CD4-positive, alpha-beta memory T cell (primary cell): ENCODE results near the gene IZUMO2. TPM values are rescaled to one million over a fixed set of nuclear protein-coding genes. Genes with fewer than 3 reads are reported as not detected.
"Not testable (repeated sequence)": the region's sequence is repeated elsewhere in the genome, so short reads cannot be mapped to it uniquely, and the experiment has no call there.

Experiments
- CTCF ChIA-PET: fragments of 350-600 bp; sonication (Branson Sonifier 250); formaldehyde crosslinking; loops from one replicate; lab custom pipeline; 2021; ENCODE audit warnings: inconsistent platforms; ENCODE audit not compliant: partially characterized antibody; lab: Charles Lee
- POLR2A ChIA-PET: fragments of 350-600 bp; sonication (Branson Sonifier 250); formaldehyde crosslinking; loops from one replicate; lab custom pipeline; 2021; ENCODE audit not compliant: partially characterized antibody; lab: Charles Lee
- DNase-seq, 5 donors: peaks; one replicate each; pipeline versions ENCODE4 v3.0.0 to v3.0.0-alpha.2; 2020 to 2022; ENCODE audit warnings: mixed read lengths in 1 of 5
- H3K27ac ChIP-seq: one replicate; pipeline ENCODE4 v1.7.0; 2013; ENCODE audit warnings: low read depth, low read length
- H3K27me3 ChIP-seq: 2 replicates; pipeline ENCODE4 v1.7.0; 2013; ENCODE audit warnings: mild to moderate bottlenecking, low read length, moderate library complexity; ENCODE audit not compliant: insufficient read depth
- H3K36me3 ChIP-seq: 2 replicates; pipeline ENCODE4 v1.7.0; 2013; ENCODE audit warnings: mild to moderate bottlenecking, low read length, moderate library complexity; ENCODE audit not compliant: insufficient read depth
- H3K4me1 ChIP-seq: 2 replicates; pipeline ENCODE4 v1.7.0; 2013; ENCODE audit warnings: mild to moderate bottlenecking, low read length, moderate library complexity; ENCODE audit not compliant: insufficient read depth
- H3K4me3 ChIP-seq, 2 donors: one replicate each; pipeline ENCODE4 v1.7.0; 2013; ENCODE audit warnings: low read length in 2 of 2, mild to moderate bottlenecking in 1 of 2
- H3K9me3 ChIP-seq, 2 donors: one replicate each; pipeline ENCODE4 v1.7.0; 2013; ENCODE audit warnings: low read length in 2 of 2, control low read depth in 1 of 2; ENCODE audit not compliant: control insufficient read depth in 1 of 2
- H3K27ac Mint-ChIP-seq, 7 donors: one replicate each; pipeline ENCODE4 v1.8.0; 2020 to 2021; ENCODE audit warnings: mixed read lengths in 7 of 7, mild to moderate bottlenecking in 6 of 7, inconsistent platforms in 3 of 7, moderate library complexity in 3 of 7
- H3K27me3 Mint-ChIP-seq, 2 donors: one replicate each; pipeline ENCODE4 v1.8.0; 2020 to 2021; ENCODE audit warnings: mixed read lengths in 2 of 2
- H3K36me3 Mint-ChIP-seq, 2 donors: one replicate each; pipeline ENCODE4 v1.8.0; 2020 to 2021; ENCODE audit warnings: mixed read lengths in 2 of 2, inconsistent platforms in 1 of 2, mild to moderate bottlenecking in 1 of 2
- H3K4me1 Mint-ChIP-seq, 4 donors: one replicate each; pipeline ENCODE4 v1.8.0; 2020 to 2021; ENCODE audit warnings: mixed read lengths in 4 of 4, mild to moderate bottlenecking in 1 of 4
- H3K4me3 Mint-ChIP-seq, 8 donors: one replicate each; pipeline ENCODE4 v1.8.0; 2020 to 2021; ENCODE audit warnings: mixed read lengths in 8 of 8, mild to moderate bottlenecking in 7 of 8, moderate library complexity in 6 of 8, inconsistent platforms in 3 of 8
- H3K9me3 Mint-ChIP-seq, 8 donors: one replicate each; pipeline ENCODE4 v1.8.0; 2020 to 2021; ENCODE audit warnings: mixed read lengths in 8 of 8, mild to moderate bottlenecking in 5 of 8, inconsistent platforms in 3 of 8, moderate library complexity in 1 of 8
- intact Hi-C: fragments of 100-400 bp; cut with micrococcal nuclease; formaldehyde crosslinking; loops from one replicate; pipeline ENCODE4 v1.15.1; 2023
- polyA plus RNA-seq, 2 donors: library from polyadenylated mRNA; unstranded; fragments of 300-500 nt; fragmentation: Illumina TruSeq; gene quantifications; one replicate each; pipeline ENCODE4 v1.2.3, GENCODE V29; 2021
- total RNA-seq, 2 experiments: library from RNA; stranded (reverse); gene quantifications; one replicate each; pipeline ENCODE4 v1.2.3, GENCODE V29; 2021

Gene IZUMO2
- total and polyA plus RNA-seq, 4 experiments from 2014 or later = not detected

DNA sequence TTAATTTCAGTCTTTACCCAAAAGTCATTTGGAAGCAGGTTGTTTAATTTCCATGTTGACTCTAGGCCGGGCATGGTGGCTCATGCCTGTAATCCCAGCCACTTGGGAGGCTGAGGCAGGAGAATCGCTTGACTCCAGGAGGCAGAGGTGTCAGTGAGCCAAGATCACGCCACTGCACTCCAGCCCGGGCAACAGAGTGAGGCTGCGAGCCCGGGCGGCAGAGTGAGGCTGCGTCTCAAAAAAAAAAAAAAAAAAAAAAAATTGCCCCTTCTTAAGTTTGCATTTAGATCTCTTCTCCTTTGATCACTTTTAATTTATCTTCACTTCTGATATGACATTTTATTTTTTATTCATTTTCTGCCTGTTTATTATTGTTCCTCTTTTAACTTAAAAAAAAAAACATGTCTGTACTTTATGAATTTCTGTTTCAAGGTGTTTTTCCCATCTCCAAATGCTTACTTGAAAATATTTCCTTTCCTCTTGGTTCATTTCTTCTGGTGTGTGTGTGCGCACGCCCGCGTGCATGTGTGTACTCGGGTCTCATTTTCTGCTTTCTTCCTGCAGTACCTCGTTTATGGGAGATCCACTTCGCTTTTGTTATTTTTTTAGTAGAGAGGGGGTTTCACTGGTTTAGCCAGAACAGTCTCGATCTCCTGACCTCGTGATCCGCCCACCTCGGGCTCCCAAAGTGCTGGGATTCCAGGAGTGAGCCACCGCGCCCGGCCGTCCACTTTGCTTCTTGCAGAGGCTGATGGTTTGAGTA, 26.3 kb downstream of the IZUMO2 start:
- H3K36me3 Mint-ChIP-seq, intact Hi-C loops: not testable (repeated sequence)

DNA sequence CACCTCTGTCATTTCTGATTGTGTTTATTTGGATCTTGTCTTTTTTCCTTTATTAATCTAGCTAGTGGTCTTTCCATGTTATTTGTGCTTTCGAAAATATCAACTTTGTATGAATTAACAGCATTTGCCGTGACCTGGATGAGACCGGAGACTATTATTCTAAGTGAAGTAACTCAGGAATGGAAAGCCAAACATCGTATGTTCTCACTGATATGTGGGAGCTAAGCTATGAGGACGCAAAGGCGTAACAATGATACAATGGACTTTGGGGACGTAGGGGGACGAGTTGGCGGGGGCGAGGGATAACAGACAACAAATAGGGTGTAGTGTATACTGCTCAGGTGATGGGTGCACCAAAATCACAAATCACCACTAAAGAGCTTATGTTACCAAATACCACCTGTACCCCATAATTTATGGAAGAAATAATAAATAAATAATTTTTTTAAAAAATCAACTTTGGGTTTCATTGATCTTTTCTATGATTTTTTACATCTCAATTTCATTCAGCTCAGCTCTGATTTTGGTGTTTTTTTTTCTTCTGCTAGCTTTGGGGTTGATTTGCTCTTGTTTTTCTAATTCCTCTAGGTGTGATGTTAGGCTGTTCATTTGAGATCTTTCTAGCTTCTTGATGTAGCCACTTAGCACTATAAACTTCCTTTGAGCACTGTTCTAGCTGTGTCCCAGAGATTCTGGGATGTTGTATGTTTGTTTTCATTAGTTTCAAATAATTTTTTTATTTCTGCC, 27.1 kb downstream of the IZUMO2 start:
- H3K4me1 Mint-ChIP-seq, H3K27ac Mint-ChIP-seq, H3K4me1 ChIP-seq, H3K9me3 Mint-ChIP-seq, H3K27ac ChIP-seq, intact Hi-C loops, H3K4me3 ChIP-seq, H3K36me3 Mint-ChIP-seq, H3K27me3 Mint-ChIP-seq, H3K4me3 Mint-ChIP-seq, DNase-seq, H3K9me3 ChIP-seq, H3K36me3 ChIP-seq: not testable (repeated sequence)
- H3K27me3 ChIP-seq = peaks cover 14% of the 10 kb centered on the region
- ChIA-PET POLR2A (interaction anchor here (0.6 kb wide), 1 partner anchor 373 kb away, joined by 3 read pairs; no protein-coding TSS in a partner anchor), CTCF (interaction anchor here (0.9 to 1.6 kb wide), 8 partner anchors 10 to 198 kb away, joined by 3 to 16 read pairs (median 4); no protein-coding TSS in a partner anchor)

More for the DNA sequence above, 26.3 kb downstream of the IZUMO2 start:
- H3K9me3 Mint-ChIP-seq, H3K9me3 ChIP-seq, H3K27me3 Mint-ChIP-seq, H3K4me3 Mint-ChIP-seq, H3K36me3 ChIP-seq, H3K27ac Mint-ChIP-seq, H3K27ac ChIP-seq, H3K4me1 ChIP-seq, H3K4me1 Mint-ChIP-seq, H3K4me3 ChIP-seq, POLR2A ChIA-PET: not testable (repeated sequence)
- peak in 3 of 5 donors; percentile 10 to 43 (median 28) for DNase-seq
- H3K27me3 ChIP-seq = peaks cover 14% of the 10 kb centered on the region
- CTCF ChIA-PET = interaction anchor here (0.9 to 1.6 kb wide), 7 partner anchors 9 to 199 kb away, joined by 3 to 16 read pairs (median 5); no protein-coding TSS in a partner anchor

DNA sequence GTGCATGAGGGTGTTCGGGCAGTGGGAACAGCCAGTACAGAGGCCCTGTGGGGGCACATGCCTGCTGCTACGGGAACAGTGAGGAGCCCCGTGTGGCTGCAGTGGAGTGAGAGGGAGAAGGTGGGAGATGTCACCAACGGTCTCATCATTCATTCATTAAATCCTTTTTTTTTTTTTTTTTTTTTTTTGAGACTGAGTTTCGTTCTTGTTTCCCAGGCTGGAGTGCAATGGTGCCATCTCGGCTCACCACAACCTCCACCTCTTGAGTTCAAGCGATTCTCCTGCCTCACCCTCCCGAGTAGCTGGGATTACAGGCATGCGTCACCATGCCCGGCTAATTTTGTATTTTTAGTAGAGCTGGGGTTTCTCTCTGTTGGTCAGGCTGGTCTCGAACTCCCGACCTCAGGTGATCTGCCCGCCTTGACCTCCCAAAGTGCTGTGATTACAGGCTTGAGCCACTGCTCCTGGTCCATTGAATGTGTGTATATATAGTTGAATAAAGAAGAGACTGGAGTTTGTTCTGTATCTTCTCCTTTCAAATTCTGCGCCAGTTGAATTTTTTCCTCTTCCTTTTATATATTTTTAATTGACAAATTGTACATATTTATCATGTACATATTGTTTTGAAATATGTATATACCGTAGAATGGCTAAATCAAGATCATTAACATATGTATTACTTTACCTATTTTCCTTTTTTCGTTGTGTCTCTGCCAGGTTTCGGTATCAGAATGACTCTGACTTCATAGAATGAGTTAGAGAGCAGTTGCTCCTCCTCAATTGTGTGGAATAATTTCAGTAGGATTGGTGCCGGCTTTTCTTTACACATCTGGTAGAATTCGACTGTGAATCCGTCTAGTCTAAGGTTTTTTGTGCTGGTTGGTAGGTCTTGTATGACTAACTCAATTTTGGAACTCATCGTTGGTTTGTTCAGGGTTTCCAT, 28.0 kb downstream of the IZUMO2 start:
- H3K27ac ChIP-seq, H3K4me3 ChIP-seq, H3K36me3 ChIP-seq, intact Hi-C loops, DNase-seq, H3K9me3 ChIP-seq, POLR2A ChIA-PET, H3K36me3 Mint-ChIP-seq, H3K27ac Mint-ChIP-seq, H3K4me3 Mint-ChIP-seq, H3K4me1 Mint-ChIP-seq, H3K4me1 ChIP-seq, H3K27me3 Mint-ChIP-seq, H3K9me3 Mint-ChIP-seq: not testable (repeated sequence)
- CTCF ChIA-PET = interaction anchor here (1.1 to 1.6 kb wide), 4 partner anchors 12 to 88 kb away, joined by 3 to 16 read pairs (median 10); no protein-coding TSS in a partner anchor
- peaks cover 14% of the 10 kb centered on the region for H3K27me3 ChIP-seq

DNA sequence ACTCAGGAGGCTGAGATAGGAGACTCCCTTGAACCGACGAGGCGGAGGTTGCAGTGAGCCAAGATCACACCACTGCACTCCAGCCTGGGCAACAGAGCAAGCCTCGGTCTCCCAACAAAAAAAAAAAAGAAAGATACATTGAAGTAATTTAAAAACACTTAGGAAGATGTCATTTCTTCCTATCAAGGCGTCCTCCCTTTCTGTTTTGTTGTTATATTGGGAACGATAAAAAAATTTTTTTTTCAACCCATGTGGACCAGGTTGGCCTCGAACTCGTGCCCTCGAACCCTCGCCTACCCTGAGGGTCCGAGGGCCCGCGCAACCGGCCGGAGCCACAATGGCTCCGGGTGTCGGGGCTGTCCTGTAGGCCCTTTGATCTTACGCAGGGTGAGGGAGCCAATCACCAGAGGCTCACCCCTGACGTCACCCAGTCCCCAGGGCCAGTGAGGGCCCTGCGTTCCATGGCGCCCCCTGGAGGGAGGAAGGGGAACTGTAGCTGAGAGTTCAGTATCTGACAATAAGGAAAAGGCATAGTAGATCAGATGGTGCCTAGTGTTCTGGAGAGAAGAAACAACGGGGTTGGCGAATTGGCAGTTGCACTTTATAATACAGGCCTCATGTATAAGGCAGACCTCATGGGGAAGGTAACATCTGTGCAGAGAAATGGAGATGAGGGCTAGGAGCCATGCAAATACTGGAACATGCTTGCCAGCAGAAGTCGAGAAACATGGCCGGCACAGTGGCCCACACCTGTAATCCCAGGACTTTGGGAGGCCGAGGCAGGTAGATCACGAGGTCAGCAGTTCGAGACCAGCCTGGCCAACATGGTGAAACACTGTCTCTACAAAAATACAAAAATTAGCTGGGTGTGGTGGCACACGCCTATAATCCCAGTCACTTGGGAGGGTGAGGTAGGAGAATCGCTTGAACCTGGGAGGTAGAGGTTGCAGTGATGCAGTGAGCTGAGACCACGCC, 29.3 kb downstream of the IZUMO2 start:
- H3K4me1 ChIP-seq, H3K36me3 ChIP-seq, POLR2A ChIA-PET, intact Hi-C loops, H3K36me3 Mint-ChIP-seq, H3K9me3 Mint-ChIP-seq, H3K27ac Mint-ChIP-seq, CTCF ChIA-PET, DNase-seq, H3K4me3 Mint-ChIP-seq, H3K27me3 Mint-ChIP-seq, H3K27ac ChIP-seq, H3K4me1 Mint-ChIP-seq, H3K4me3 ChIP-seq, H3K9me3 ChIP-seq: not testable (repeated sequence)
- peaks cover 14% of the 10 kb centered on the region for H3K27me3 ChIP-seq

DNA sequence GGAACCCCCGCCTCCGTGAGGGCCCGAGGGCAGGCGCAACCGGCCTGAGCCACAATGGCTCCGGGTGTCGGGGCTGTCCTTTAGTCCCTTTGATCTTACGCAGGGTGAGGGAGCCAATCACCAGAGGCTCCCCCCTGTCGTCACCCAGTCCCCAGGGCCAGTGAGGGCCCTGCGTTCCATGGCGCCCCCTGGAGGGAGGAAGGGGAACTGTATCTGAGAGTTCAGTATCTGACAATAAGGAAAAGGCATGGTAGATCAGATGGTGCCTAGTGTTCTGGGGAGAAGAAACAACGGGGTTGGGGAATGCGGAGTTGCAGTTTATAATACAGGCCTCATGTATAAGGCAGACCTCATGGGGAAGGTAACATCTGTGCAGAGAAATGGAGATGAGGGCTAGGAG, 59.1 kb downstream of the IZUMO2 start:
- CTCF ChIA-PET, POLR2A ChIA-PET, H3K36me3 Mint-ChIP-seq, DNase-seq, H3K9me3 Mint-ChIP-seq, H3K9me3 ChIP-seq, H3K4me1 Mint-ChIP-seq, H3K36me3 ChIP-seq, H3K27ac ChIP-seq, H3K4me1 ChIP-seq, intact Hi-C loops, H3K27me3 Mint-ChIP-seq, H3K4me3 ChIP-seq, H3K4me3 Mint-ChIP-seq, H3K27ac Mint-ChIP-seq, H3K27me3 ChIP-seq: not testable (repeated sequence)

DNA sequence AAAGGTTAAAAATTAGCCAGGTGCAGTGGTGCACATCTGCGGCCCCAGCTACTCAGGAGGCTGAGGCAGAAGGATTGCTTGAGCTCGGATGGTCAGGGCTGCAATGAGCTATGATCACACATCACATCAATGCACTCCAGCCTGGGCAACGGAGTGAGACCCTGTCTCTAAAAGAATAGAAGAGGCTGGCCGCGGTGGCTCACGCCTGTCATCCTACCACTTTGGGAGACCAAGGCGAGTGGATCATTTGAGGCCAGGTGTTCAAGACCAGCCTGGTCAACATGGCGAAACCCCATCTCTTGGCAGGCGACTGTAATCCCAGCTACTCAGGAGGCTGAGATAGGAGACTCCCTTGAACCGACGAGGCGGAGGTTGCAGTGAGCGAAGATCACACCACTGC, 59.7 kb downstream of the IZUMO2 start:
- H3K27ac Mint-ChIP-seq, H3K4me1 Mint-ChIP-seq, H3K27me3 ChIP-seq, H3K27ac ChIP-seq, POLR2A ChIA-PET, H3K9me3 Mint-ChIP-seq, H3K36me3 ChIP-seq, CTCF ChIA-PET, H3K36me3 Mint-ChIP-seq, H3K27me3 Mint-ChIP-seq, intact Hi-C loops, H3K4me3 Mint-ChIP-seq, H3K4me3 ChIP-seq, H3K4me1 ChIP-seq, DNase-seq, H3K9me3 ChIP-seq: not testable (repeated sequence)
